GOT3 (cell line): Measurements from ENCODE around the gene CLDN4.
"Not testable (repeated sequence)": the region's sequence is repeated elsewhere in the genome, so short reads cannot be mapped to it uniquely, and the experiment has no call there.

Source experiments
- DNase-seq: peaks from one replicate; lab custom pipeline; 2025; ENCODE audit warnings: mixed read lengths; lab: John Stamatoyannopoulos, UW

CLDN4 gene

GRCh38 chr7:73844131-73844547 lies 13.3 kb downstream of the CLDN4 start:
- no peak for DNase-seq

DNA sequence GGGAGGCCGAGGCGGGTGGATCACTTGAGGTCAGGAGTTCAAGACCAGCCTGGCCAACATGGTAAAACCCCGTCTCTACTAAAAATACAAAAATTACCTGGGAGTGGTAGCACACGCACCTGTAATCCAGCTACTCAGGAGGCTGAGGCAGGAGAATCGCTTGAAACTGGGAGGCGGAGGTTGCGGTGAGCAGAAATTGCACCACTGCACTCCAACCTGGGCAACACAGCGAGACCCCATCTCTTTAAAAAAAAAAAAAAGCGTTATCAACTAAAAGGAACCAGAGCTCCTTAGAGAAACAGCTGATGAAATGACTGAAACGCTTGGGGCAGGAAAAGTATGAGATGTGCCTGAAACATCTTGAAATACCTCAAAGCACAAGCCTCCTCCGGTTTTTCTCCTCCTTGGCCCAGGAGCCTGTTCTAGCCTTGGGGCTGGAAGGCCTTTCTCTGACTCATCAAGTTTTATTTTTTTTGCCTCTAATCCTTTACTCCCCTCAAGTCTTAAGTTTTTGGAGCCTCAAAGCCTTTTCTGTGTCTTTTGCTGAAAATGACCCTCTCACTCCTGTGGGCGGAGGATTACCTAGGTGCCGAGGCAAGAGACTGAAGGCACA lies 14.2 kb downstream of the CLDN4 start:
- DNase-seq, result no peak

GRCh38 chr7:73845701-73846195 lies 15.0 kb downstream of the CLDN4 start:
- DNase-seq, result not testable (repeated sequence)

GRCh38 chr7:73847941-73848723 lies 17.3 kb downstream of the CLDN4 start:
- DNase-seq, result no peak

DNA sequence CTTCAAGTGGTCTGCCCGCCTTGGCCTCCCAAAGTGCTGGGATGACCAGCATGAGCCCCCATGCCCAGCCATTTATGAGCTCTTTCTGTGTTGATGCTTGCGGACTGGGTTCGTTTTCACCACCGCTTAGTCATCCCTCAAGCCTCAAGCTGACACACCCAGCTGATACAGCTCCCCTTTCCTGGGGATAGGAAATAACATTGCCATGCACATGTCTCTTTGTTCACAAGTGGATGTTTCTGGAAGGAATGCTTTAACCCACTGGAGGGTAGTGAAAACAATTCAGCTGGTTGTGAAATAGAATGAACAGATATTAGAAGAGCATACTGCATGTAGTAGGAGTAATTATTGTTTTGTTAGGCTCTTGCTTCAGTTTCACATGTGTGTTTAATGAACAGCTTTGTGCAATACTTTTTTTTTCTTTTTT lies 20.0 kb downstream of the CLDN4 start:
- no peak for DNase-seq

GRCh38 chr7:73851410-73852338 lies 20.9 kb downstream of the CLDN4 start:
- DNase-seq, result peak; percentile 35

GRCh38 chr7:73852500-73852899 lies 21.7 kb downstream of the CLDN4 start:
- no peak for DNase-seq

DNA sequence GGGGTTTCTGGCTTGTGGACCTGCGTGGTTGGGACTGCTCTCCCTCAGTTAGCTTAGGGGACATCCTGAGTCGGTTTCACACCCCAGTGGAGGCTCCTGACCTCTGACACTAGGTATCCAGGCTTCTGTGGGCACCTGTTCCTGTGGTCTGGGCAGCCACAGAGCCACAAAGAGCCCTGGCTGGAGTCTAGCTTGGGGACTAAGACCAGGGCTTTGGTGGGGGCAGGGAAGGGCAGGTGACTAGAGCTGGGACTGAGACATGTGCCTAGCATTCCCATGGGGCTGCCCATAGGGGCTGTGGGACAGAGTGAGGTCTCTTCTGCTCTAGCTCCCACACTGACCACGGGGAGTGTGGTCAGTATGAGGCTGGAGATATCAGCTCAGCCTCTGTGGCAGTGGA lies 26.1 kb downstream of the CLDN4 start:
- DNase-seq, result no peak

GRCh38 chr7:73858807-73859206 lies 28.0 kb downstream of the CLDN4 start:
- DNase-seq, result no peak

DNA sequence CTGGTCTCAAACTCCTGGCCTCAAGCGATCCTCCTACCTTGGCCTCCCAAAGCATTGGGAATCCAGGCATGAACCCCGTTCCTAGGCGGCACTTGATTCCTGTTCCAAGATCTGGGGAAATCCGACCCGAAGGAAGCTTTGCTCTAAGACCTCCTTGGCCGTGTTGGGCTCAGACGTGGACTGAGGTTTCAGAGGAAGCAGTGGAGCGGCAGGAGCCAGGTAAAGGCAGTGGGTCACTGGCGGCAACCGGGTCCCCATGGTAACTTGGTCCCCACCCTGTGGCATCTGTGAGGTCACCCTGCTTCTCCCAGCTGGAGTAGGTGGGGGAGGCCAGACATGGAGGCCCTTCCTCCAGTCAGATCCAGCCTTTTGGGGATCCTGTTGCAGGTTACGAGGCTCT lies 30.1 kb downstream of the CLDN4 start, which contains the start of gene TMEM270:
TMEM270 (plus strand) TSS at position 301 of the 400 bp plus-strand sequence; CDS start at position 337, 36 bp downstream.
- no peak for DNase-seq

- no peak for DNase-seq
These were observed 30.5 kb downstream of the CLDN4 start for GRCh38 chr7:73861305-73861704.

- no peak for DNase-seq
These were observed 34.4 kb downstream of the CLDN4 start for GRCh38 chr7:73864981-73865711.

DNA sequence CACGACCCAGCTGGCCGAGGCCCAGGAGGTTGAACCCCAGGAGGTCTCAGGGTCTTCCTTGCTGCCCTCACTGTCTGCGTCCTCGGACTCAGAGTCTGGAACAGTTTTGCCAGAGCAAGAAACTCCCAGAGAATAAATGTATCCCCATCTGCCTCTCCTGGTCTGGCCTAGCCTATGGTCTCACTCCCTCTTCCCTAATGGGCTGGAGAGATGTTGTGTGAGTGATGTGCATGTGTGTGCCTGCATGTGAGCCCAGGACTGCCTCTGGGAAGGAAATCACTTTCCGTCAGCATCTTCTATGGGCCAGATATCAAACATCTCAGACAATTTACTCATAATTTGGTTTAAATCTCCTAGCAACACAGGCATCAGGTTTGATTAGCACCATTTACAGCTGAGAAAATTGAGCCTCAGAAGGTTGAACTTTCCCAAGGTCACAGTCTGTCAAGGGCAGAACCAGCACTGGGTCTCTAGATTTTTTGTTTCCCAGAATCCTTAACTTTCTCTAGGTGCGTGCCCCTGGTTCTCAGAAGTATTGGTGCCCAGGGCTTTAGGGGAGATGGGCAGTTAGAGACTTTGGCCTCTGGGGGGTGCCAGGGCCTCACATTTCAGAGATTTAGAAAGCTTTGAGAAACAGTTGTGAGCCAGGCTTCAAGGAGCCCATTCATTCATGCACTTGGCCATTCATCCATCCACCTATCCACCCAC lies 35.1 kb downstream of the CLDN4 start:
- DNase-seq, result no peak

- no peak for DNase-seq
These were observed 35.6 kb downstream of the CLDN4 start for GRCh38 chr7:73866446-73866767.

DNA sequence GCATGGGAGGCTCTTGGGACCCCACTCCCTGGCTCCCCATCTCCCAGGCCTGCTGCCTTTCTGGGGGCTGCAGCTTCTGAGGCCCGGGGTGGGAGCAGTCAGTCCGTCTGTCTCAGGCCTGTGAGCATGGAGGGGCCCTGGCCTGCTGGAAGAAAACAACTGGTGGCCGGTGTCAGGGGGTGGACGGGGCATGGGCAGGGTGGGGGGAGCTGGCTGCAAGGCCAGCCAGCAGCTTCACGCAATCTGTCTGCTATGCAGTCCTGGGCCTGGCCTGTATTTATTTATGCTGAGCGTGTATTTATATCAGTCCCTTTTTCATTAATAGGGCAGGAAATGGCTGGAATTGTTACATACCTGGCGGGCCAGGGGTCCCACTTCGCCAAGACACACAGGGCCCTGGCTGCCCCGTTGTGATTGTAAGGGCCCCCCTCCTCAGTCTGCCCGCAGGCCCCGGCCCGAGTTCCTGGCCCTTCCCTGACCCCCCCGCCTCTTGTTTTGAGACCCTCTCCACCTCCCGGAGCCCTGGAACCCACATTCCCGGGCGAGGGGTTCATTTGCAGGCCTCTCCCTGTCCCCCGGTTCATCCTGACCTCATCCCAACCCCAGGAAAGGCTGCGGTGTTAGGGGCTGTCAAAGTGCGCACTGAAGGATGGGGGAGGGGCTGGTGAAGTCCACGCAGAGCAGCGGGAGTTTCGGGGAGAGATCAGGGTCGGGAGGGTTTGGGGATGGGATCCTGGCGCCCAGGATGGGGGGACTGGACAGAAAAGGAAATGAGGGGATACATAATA lies 38.4 kb downstream of the CLDN4 start:
- no peak for DNase-seq

DNA sequence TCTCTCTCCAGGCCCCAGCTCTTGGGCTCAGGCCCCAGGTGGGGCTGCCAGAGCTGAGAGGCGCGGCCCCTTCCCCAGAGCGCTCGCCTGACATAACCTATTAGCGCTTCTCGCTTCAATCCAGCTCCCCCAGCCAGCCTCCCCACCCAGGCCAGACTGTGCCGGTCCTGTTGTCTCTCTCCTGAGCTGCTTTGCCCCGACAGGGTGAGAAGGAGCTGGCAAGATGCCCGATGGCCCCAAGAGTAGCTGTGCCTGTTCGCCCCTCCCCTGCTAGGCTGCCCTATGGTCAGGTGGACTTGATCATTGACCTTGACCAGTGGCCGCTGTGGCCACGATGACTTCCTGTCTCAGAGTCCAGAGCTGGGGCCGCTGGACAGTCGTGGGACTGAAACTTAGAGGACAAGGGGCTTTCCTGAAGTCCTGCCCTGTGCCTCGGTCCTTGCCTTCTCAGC lies 39.3 kb downstream of the CLDN4 start:
- no peak for DNase-seq

- no peak for DNase-seq
These were observed 40.6 kb downstream of the CLDN4 start for GRCh38 chr7:73871163-73872011.

DNA sequence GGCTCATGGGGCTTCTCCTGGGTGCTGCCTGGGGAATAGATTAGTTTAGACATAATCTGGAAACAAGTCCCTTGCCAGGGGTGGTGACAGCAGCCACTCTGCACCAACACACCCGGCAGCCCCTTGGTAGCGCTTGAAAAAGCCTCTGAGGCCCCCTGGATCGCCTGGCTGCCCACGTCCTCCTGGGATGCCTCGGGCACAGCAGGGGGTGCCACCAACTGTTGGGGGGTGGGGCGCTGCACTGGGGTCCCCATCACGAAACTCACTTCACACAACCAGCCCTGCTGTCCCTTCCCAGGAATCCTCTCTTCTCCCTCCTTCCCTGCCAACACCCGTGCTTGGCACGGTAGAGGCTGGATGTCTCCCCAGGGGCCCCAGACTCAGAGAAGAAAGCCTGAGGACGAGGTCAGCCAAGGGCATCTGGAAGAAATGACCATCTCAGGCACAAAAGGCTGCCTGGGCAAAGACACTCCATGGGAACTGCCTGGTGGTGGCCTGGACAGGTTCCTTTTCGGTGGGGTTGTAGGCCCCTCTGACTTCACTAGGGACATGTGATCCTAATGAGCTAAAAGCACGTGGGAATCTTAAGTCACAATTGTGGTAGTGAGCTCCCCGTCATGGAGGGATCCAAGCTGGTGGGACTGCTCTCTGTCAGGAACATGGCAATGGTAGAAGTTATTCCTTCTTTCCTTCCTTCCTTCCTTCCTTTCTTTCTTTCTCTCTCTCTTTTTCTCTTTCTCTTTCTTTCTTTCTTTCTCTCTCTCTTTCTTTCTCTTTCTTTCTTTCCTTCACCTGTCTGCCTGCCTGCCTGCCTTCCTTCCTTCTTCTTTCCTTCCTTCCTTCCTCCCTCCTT lies 41.5 kb downstream of the CLDN4 start:
- no peak for DNase-seq
